T1000 (cell line): ENCODE data around the gene BCL2L1.
"Not testable (repeated sequence)": the region's sequence is repeated elsewhere in the genome, so short reads cannot be mapped to it uniquely, and the experiment has no call there.

Source experiments
- DNase-seq: peaks from one replicate; lab custom pipeline; 2025; ENCODE audit warnings: mixed read lengths; lab: John Stamatoyannopoulos, UW

BCL2L1 gene

GRCh38 chr20:31674895-31675827, 47.5 kb downstream of the BCL2L1 start:
- DNase-seq, result no peak

- DNase-seq, result no peak
Observed at GRCh38 chr20:31673943-31674463, 48.7 kb downstream of the BCL2L1 start.

- no peak for DNase-seq
Observed at GRCh38 chr20:31673435-31673834, 49.2 kb downstream of the BCL2L1 start.

GRCh38 chr20:31671324-31671723, 51.3 kb downstream of the BCL2L1 start:
- no peak for DNase-seq

GRCh38 chr20:31670371-31671228, 52.1 kb downstream of the BCL2L1 start:
- DNase-seq, result no peak

GRCh38 chr20:31669876-31670275, 52.8 kb downstream of the BCL2L1 start:
- DNase-seq, result no peak

- DNase-seq, result not testable (repeated sequence)
Observed at GRCh38 chr20:31668944-31669343, 53.7 kb downstream of the BCL2L1 start.

GRCh38 chr20:31667315-31668285, 55.1 kb downstream of the BCL2L1 start:
- DNase-seq, result no peak

GRCh38 chr20:31666258-31667042, 56.2 kb downstream of the BCL2L1 start:
- DNase-seq, result no peak

GRCh38 chr20:31665753-31666152, 56.9 kb downstream of the BCL2L1 start:
- no peak for DNase-seq

GRCh38 chr20:31664696-31665354, 57.8 kb downstream of the BCL2L1 start:
- DNase-seq, result no peak

GRCh38 chr20:31663838-31664695, 58.6 kb downstream of the BCL2L1 start:
- no peak for DNase-seq

- DNase-seq, result no peak
Observed at GRCh38 chr20:31663524-31663837, 59.2 kb downstream of the BCL2L1 start.

GRCh38 chr20:31662372-31662854, 60.3 kb downstream of the BCL2L1 start:
- no peak for DNase-seq

GRCh38 chr20:31661625-31662371, 60.9 kb downstream of the BCL2L1 start:
- peak; percentile 31 for DNase-seq

GRCh38 chr20:31654534-31654933, 68.1 kb downstream of the BCL2L1 start:
- no peak for DNase-seq

GRCh38 chr20:31653561-31653960, 69.1 kb downstream of the BCL2L1 start:
- DNase-seq, result no peak

GRCh38 chr20:31652917-31653396, 69.7 kb downstream of the BCL2L1 start:
- no peak for DNase-seq
